Measurements from ENCODE around the gene C10orf67.
"Not testable (repeated sequence)": the region's sequence is repeated elsewhere in the genome, so short reads cannot be mapped to it uniquely, and the experiment has no call there.

The C10orf67 gene

GRCh38 chr10:23362069-23362830 lies 17.7 kb upstream of the C10orf67 start:
- no peak for DNase-seq (ENCODE audit: low spot score)

- no peak for DNase-seq (ENCODE audit: low spot score)
Measured at GRCh38 chr10:23361665-23362064, 17.1 kb upstream of the C10orf67 start.

DNA sequence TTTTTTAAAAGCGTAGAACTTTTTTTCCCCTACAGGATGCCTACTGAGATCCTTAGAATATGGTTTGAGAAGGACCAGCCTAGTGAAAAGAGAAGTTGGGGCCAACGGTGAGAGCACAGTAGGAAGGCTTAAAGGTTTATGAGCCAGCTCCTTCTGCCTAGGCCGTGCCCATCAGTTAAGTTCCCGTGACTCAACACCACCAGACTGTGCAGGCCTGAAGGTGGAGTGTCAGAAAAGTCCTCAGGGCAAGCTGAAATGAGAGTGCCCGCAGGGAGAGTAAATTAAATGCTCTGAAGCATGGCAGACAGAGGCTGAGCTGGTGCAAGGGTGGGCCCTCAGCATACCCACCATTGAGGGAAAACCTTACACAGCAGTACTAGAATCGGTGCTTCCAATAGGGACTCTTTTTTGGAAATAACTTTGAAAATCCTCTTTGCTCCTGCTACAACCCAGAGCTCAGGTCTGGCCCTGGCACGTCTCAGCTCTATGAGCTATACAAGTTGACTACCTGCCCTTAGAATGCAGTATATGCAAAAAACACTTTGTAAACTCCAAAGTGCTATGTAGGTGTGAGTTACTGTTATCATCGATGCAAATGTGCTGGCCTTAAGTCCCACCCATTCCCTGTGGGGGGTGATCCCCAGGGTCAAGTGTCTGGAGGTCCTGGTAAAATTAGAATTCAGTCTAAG lies 15.2 kb upstream of the C10orf67 start:
- DNase-seq (ENCODE audit: low spot score), result no peak

DNA sequence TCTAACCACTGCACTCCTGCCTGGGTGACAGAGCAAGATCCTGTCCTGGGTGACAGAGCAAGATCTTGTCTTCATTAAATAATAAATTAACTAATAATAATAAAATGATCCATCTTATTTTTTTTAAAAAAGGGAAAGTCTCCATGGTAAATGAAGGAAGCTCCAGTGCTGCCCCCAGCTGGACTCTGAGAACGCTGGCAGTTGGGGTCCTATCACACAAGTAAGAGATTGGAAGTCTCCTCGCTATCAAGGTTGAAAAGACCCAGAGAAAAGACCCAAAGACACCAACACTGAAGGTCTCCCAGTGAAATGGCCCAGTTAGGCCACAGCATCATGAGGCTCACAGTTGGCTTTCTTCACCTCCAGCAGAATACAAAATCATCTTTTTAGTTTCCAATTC lies 13.8 kb upstream of the C10orf67 start:
- DNase-seq (ENCODE audit: low spot score), result no peak

- no peak for DNase-seq (ENCODE audit: low spot score)
Measured at GRCh38 chr10:23354630-23355279, 10.2 kb upstream of the C10orf67 start.

DNA sequence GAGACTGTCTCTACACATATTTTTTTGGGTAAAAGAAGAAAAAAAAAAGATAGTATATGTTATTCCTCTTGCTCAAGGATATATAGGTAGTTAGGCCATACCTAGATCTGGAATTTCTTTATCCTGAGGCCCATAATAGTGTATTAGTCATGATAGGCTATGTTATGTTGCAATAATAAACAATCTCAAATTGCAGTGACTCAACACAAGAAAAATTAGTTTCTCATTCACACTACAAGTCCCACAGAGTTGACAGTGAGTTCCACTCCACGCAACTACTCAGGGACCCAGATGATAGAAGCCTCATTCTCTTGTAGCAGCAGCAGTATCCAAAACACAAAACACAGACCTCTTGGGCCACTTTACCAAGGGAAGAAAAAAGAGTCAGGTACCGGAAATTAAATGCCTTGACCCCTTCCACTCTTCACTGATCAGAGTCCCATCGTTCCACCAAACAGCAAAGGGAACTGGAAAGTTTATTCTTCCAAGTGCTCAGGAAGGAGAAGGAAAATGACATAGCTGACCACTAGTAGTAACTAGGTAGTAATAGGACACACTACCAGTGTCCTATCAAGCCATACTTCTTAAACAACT lies 7.4 kb upstream of the C10orf67 start:
- DNase-seq (ENCODE audit: low spot score), result no peak

DNA sequence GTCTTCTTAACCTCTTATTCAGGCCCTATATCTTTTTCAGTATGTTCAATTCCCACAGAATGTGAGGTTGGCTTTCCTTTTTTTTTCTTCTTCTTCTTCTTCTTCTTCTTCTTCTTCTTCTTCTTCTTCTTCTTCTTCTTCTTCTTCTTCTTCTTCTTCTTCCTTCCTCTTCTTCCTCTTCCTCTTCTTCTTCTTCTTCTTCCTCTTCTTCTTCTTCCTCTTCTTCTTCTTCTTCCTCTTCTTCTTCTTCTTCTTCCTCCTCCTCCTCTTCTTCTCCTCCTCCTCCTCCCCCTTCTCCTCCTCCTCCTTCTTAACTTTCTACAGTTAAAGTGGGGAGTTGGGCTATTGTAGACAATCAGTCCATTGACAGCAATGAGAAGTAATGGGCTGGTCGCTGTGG lies 6.1 kb upstream of the C10orf67 start:
- not testable (repeated sequence) for DNase-seq (ENCODE audit: low spot score)

GRCh38 chr10:23345861-23346260 lies 1.3 kb upstream of the C10orf67 start:
- no peak for DNase-seq (ENCODE audit: low spot score)

- no peak for DNase-seq (ENCODE audit: low spot score)
Measured at GRCh38 chr10:23343591-23344240, 881 bp downstream of the C10orf67 start.

DNA sequence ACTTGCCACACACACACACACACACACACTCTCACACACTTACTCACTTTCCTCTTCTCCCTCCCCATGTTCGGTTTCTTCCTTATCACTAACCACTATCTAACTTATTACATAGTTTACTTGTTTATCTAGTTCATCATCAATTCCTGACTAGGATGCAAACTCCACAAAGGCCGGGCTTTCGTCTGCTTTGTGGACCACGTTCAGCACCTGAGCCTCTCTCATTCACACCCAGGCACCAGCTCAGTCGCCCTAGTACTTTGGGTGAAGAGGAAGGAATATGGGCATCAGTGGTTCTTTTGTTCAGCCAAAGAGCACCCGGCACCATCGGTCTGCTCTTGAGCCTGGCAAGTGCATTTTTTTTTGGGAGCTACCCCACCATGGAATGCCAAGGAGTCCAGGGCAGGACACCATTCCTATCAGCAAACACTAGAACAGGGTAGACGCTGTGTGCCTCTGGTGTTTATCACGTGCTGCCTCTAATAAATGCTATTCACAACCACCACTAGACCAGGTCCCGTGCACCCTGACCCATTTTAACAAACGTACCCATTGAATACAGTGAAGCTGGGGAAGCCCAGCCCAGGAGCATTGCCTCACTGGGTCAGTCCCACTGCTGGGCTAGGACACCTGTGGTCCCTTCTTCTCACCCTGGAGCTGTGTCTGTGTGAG lies 2.2 kb downstream of the C10orf67 start:
- no peak for DNase-seq (ENCODE audit: low spot score)

- DNase-seq (ENCODE audit: low spot score), result no peak
Measured at GRCh38 chr10:23341004-23341403, 3.6 kb downstream of the C10orf67 start.

DNA sequence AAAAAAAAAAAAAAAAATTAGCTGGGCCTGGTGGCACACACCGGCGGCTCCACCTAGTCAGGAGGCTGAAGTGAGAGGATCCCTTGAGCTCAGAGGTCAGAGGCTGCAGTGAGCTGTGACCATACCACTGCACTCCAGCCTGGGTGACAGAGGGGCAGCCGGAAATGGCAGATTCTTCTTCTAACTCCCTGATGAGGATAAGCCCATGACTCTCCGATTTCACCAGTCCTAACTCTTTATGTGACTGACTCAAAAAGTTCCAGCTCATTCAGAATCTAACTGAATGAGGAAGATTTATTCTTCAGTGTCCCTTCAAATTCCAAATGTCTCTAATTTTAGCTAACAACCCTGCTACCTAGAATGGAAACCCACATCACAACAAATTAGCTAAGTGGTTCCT lies 4.2 kb downstream of the C10orf67 start:
- no peak for DNase-seq (ENCODE audit: low spot score)

DNA sequence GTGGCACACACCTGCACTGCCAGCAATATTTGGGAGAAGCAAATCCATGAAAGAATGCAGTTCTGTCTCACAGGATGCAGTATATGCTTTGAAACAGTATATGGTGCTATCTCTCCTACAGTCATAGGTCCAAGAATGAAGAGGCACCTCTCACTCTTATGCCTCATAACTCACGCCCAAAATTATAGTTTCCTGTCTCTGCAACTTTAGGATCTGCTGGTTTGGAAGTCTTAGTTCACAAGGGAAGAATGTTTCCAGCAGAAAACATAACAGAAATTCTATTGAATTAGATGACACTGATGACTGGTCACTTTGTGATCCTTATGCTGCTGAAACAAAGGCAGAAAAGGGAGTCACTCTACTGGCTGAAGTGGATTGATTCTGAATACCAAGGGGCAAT lies 5.7 kb downstream of the C10orf67 start:
- no peak for DNase-seq (ENCODE audit: low spot score)

DNA sequence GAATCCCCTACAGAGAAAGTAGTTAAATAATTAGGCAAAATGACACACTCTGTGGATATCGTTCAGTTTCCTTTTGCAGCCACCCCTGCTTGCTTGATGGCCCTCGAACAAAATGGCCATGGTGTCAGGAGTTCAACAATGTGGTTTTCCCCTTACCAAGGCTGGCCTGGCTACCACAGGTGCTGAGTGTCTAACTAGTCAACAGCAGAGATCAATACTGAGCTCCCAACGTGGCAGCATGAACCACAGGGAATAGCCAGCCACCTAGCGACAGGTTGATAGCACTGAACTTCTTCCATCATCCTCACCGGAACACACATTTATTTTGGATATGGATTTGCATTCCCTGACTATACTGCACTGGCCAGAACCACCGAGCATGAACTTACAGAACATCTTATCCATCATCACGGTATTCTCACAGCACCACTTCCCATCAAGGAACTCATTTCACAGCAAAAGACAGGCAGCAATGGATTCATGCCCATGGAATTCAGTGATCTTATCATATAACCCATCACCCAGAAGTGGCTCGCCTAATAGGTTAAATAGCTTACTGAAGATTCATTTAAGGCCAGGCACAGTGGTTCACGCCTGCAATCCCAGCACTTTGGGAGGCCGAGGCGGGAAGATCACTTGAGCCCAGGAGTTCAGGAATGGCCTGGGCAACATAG lies 6.3 kb downstream of the C10orf67 start:
- peak; percentile 28 for DNase-seq (ENCODE audit: low spot score)

DNA sequence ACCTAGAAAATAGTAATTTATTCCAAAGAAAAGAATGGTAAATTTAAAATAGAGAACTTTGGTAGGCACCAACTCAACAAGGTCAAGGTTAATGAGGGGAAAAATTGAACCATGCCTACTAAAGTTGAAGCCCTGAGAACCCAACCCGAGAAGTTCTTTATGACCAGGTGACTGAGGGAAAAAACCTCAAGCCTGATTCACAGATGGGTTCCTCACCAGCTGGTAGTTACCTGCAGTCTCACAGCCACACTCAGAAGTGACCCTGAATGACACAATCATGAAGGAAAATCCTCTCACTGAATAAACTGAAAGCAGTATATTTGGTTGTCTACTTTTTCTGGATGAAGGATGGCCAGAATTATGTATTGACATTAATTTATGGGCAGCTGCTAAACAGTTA lies 7.0 kb downstream of the C10orf67 start:
- no peak for DNase-seq (ENCODE audit: low spot score)

GRCh38 chr10:23331567-23332301 lies 12.9 kb downstream of the C10orf67 start:
- no peak for DNase-seq (ENCODE audit: low spot score)

DNA sequence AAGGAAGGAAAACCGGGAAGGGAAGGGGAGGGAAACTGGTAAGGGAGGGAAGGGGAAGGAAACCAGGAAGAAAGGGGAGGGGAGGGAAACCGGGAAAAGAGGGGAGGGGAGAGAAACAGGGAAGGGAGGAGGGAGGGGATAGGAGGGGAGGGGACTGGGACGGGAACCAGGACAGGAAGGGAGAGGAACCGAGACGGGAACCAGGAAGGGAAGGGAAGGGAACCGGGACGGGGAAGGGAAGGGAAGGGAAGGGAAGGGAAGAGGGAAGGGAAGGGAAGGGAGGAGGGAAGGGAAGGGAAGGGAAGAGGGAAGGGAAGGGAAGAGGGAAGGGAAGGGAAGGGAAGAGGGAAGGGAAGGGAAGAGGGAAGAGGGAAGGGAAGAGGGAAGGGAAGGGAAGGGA lies 13.6 kb downstream of the C10orf67 start:
- DNase-seq (ENCODE audit: low spot score), result no peak

GRCh38 chr10:23326544-23327307 lies 17.9 kb downstream of the C10orf67 start:
- DNase-seq (ENCODE audit: low spot score), result no peak

DNA sequence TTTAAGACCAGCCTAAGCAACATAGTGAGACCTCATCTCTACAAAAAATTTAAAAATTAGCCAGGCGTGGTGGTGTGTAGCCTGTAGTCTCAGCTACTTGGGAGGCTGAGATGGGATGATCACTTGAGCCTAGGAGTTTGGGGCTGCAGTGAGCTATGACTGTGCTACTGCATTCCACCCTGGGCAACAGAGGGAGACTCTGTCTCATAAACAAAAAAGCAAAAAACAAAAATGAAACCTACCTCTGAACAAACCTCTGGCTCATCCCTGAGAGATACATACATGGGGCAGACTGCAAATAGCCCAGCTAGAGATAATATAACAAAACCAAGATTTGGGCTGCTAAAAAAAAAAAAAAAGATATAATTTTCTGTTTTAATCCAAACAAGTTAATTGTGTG lies 19.5 kb downstream of the C10orf67 start:
- no peak for DNase-seq (ENCODE audit: low spot score)

- DNase-seq (ENCODE audit: low spot score), result no peak
Measured at GRCh38 chr10:23324351-23324750, 20.2 kb downstream of the C10orf67 start.

Data from HuH-7.5 (cell line).